Lung (tissue), 12 donors: ENCODE data around the gene BORCS5. TPM values are rescaled to one million over a fixed set of nuclear protein-coding genes. Genes with fewer than 3 reads are reported as not detected.

Experiments
- ATAC-seq: fragments of 200-7000 bp; cut with Tn5 transposase; one replicate; pipeline ENCODE4 v1.9.1; 2020; ENCODE audit warnings: moderate number of reproducible peaks; ENCODE audit not compliant: insufficient read depth, low FRiP score
- DNase-seq, 3 donors: peaks; one replicate each; pipeline ENCODE4 v3.0.0-alpha.2; 2013 to 2017
- H3K27ac ChIP-seq, 2 donors: one replicate each; pipeline ENCODE4 v1.5.1; 2013; ENCODE audit warnings: mild to moderate bottlenecking in 2 of 2, moderate library complexity in 2 of 2, control low read depth in 1 of 2, inconsistent platforms in 1 of 2, low read depth in 1 of 2, low read length in 1 of 2
- H3K27me3 ChIP-seq, 3 donors: one replicate each; pipeline ENCODE4 v1.5.1; 2013; ENCODE audit warnings: low read length in 2 of 3; ENCODE audit not compliant: control insufficient read depth in 3 of 3, insufficient read depth in 3 of 3
- H3K36me3 ChIP-seq, 4 donors: one replicate each; pipeline ENCODE4 v1.5.1; 2013; ENCODE audit warnings: low read length in 4 of 4, mild to moderate bottlenecking in 1 of 4, moderate library complexity in 1 of 4; ENCODE audit not compliant: control insufficient read depth in 4 of 4, insufficient read depth in 4 of 4
- H3K4me1 ChIP-seq, 5 donors: one replicate each; pipeline ENCODE4 v1.5.1; 2013; ENCODE audit warnings: low read length in 5 of 5, mild to moderate bottlenecking in 2 of 5, moderate library complexity in 1 of 5; ENCODE audit not compliant: control insufficient read depth in 5 of 5, insufficient read depth in 5 of 5
- H3K4me3 ChIP-seq: one replicate; pipeline ENCODE4 v1.5.1; 2013; ENCODE audit warnings: mild to moderate bottlenecking, control low read depth, moderate library complexity
- H3K9ac ChIP-seq, 2 donors: one replicate each; pipeline ENCODE4 v1.5.1; 2013; ENCODE audit warnings: low read length in 2 of 2, control low read depth in 1 of 2; ENCODE audit not compliant: insufficient read depth in 1 of 2
- H3K9me3 ChIP-seq, 4 donors: one replicate each; pipeline ENCODE4 v1.5.1; 2013; ENCODE audit warnings: low read length in 3 of 4, mild to moderate bottlenecking in 1 of 4, moderate library complexity in 1 of 4; ENCODE audit not compliant: control insufficient read depth in 4 of 4, insufficient read depth in 3 of 4
- CTCF ChIP-seq: IDR thresholded peaks from 2 replicates; pipeline ENCODE4 v1.5.1; 2012; ENCODE audit warnings: mild to moderate bottlenecking; ENCODE audit errors: control extremely low read depth, extremely low read depth
- WGBS, 2 donors: extraction: QIAGEN DNeasy Blood & Tissue Kit; methylation state at CpG; one replicate each; pipeline ENCODE4 v1.1.7; 2013; 5-methylcytosine and 5-hydroxymethylcytosine counted together
- polyA plus RNA-seq, 2 donors: library from polyadenylated mRNA; stranded (reverse); fragments of 200-250 nt; gene quantifications; one replicate each; pipeline ENCODE4 v1.2.1, GENCODE V29; 2013
- total RNA-seq, 2 donors: library from RNA; depleted of rRNA in 1 of 2; stranded (reverse); fragments of >200 nt in 1 of 2; gene quantifications; one replicate each; pipeline ENCODE4 v1.2.1, GENCODE V29; 2014 to 2021
- donor health status: control.
- donor health status: control.
- donor health status: Bipolar disorder and iron deficiency.
- donor health status: healthy.
- donor health status: DM: yes; HTN: yes; CAD: no.

The BORCS5 gene
- total and polyA plus RNA-seq, 4 donors: 4.7 to 26.8 (median 10.3) TPM

GRCh38 chr12:12495536-12495935, 138.7 kb downstream of the BORCS5 start:
- DNase-seq (no peak), ATAC-seq (no peak)
- H3K27ac ChIP-seq: no peak overlapping the region
- H3K4me3 ChIP-seq: no peak overlapping the region
- H3K9me3 ChIP-seq: no peaks in the 10 kb centered on the region
- no peak overlapping the region for H3K9ac ChIP-seq
- WGBS, 2 donors: 98 to 100% methylated on average over 1 of the region's 1 CpG
- H3K27me3 ChIP-seq: no peaks in the 10 kb centered on the region
- H3K36me3 ChIP-seq: peaks cover 2 to 7% (median 4%) of the 10 kb centered on the region in 4 donors
- H3K4me1 ChIP-seq: peaks cover 0 to 14% (median 0%) of the 10 kb centered on the region in 5 donors
- TF ChIP-seq CTCF: no peak

- peaks cover 0 to 8% (median 0%) of the 10 kb centered on the region in 5 donors for H3K4me1 ChIP-seq
- H3K9me3 ChIP-seq: peaks cover 0 to 1% (median 0%) of the 10 kb centered on the region in 4 donors
- no peak overlapping the region for H3K9ac ChIP-seq
- ATAC-seq: no peak
- no peak for DNase-seq
- peaks cover 2 to 8% (median 4%) of the 10 kb centered on the region in 4 donors for H3K36me3 ChIP-seq
- WGBS, 2 donors: 92 to 95% methylated on average over 4 of the region's 4 CpGs
- no peak for TF ChIP-seq CTCF
- no peak overlapping the region for H3K4me3 ChIP-seq
- H3K27ac ChIP-seq: no peak overlapping the region
- no peaks in the 10 kb centered on the region for H3K27me3 ChIP-seq
Measured at GRCh38 chr12:12498210-12498609, 141.3 kb downstream of the BORCS5 start.

GRCh38 chr12:12499909-12500604, 143.2 kb downstream of the BORCS5 start:
- Histone ChIP-seq H3K4me1 (peaks cover 0 to 9% (median 1%) of the 10 kb centered on the region in 5 donors), H3K36me3 (peaks cover 2 to 8% (median 4%) of the 10 kb centered on the region in 4 donors), H3K27ac (no peak overlapping the region), H3K9ac (no peak overlapping the region), H3K27me3 (no peaks in the 10 kb centered on the region), H3K9me3 (peaks cover 0 to 1% (median 0%) of the 10 kb centered on the region in 4 donors), H3K4me3 (no peak overlapping the region)
- DNase-seq: no peak
- 84 to 97% methylated on average over 5 of the region's 5 CpGs for WGBS, 2 donors
- no peak for TF ChIP-seq CTCF
- ATAC-seq: peak; percentile 19
